SK-N-DZ (cell line): Measurements from ENCODE around the gene ENG. TPM values are rescaled to one million over a fixed set of nuclear protein-coding genes. Genes with fewer than 3 reads are reported as not detected.
"Not testable (repeated sequence)": the region's sequence is repeated elsewhere in the genome, so short reads cannot be mapped to it uniquely, and the experiment has no call there.

Source experiments
- DNase-seq: peaks from one replicate; pipeline ENCODE4 v3.0.0-alpha.2; 2015; ENCODE audit warnings: low spot score
- polyA plus RNA-seq, 2 experiments: library from polyadenylated mRNA; depleted of rRNA; stranded (reverse); fragments of >200 nt; gene quantifications; 2 replicates each; pipeline ENCODE4 v1.2.3, GENCODE V29; 2014

The ENG gene
- 0.74 and 0.76 TPM in 2 replicates for polyA plus RNA-seq (2014; cell fraction: cytosol; rRNA removed)
- 0.28 and 0.34 TPM in 2 replicates for polyA plus RNA-seq (2014; cell fraction: nucleus; rRNA removed)

- no peak for DNase-seq
Measured at GRCh38 chr9:127854184-127854806, at the start of gene ENG. ENG (minus strand) TSS chr9:127854658; CDS start chr9:127854355, 303 bp downstream.

GRCh38 chr9:127903557-127904475 is 49.4 kb upstream of the ENG start:
- peak; percentile 72 for DNase-seq

- peak; percentile 67 for DNase-seq
Measured at GRCh38 chr9:127899128-127899943, 44.9 kb upstream of the ENG start, which contains the start of gene ST6GALNAC6. ST6GALNAC6 (minus strand) TSS chr9:127899603; CDS start chr9:127897981, 1,622 bp downstream.

GRCh38 chr9:127898433-127899127 is 44.1 kb upstream of the ENG start:
- DNase-seq, result no peak

- DNase-seq, result peak; percentile 72
Measured at GRCh38 chr9:127897193-127897692, 42.8 kb upstream of the ENG start.

GRCh38 chr9:127896395-127897192 is 42.1 kb upstream of the ENG start:
- no peak for DNase-seq

GRCh38 chr9:127895811-127896210 is 41.4 kb upstream of the ENG start:
- no peak for DNase-seq

- no peak for DNase-seq
Measured at GRCh38 chr9:127893392-127893791, 38.9 kb upstream of the ENG start.

- no peak for DNase-seq
Measured at GRCh38 chr9:127892831-127893230, 38.4 kb upstream of the ENG start.

GRCh38 chr9:127890053-127890452 is 35.6 kb upstream of the ENG start:
- DNase-seq, result no peak

GRCh38 chr9:127887792-127888191 is 33.3 kb upstream of the ENG start:
- DNase-seq, result no peak

- DNase-seq, result no peak
Measured at GRCh38 chr9:127886401-127886972, 32.0 kb upstream of the ENG start.

- DNase-seq, result no peak
Measured at GRCh38 chr9:127885508-127886281, 31.2 kb upstream of the ENG start.

- no peak for DNase-seq
Measured at GRCh38 chr9:127884976-127885490, 30.6 kb upstream of the ENG start.

GRCh38 chr9:127884427-127884911 is 30.0 kb upstream of the ENG start:
- no peak for DNase-seq

GRCh38 chr9:127883959-127884358 is 29.5 kb upstream of the ENG start:
- no peak for DNase-seq

- not testable (repeated sequence) for DNase-seq
Measured at GRCh38 chr9:127881715-127882114, 27.3 kb upstream of the ENG start.

- no peak for DNase-seq
Measured at GRCh38 chr9:127880143-127880542, 25.7 kb upstream of the ENG start.
